Renal cortex interstitium (tissue), 11 donors: Measurements from ENCODE around the gene TEX48. TPM values are rescaled to one million over a fixed set of nuclear protein-coding genes. Genes with fewer than 3 reads are reported as not detected.

ENCODE experiments used
- DNase-seq, 11 donors: peaks; one replicate each; pipeline ENCODE4 v3.0.0-alpha.2; 2013; ENCODE audit warnings: low read depth in 9 of 11, low spot score in 4 of 11; ENCODE audit errors: extremely low read depth in 1 of 11
- polyA plus RNA-seq, 3 donors: library from polyadenylated mRNA; unstranded; fragments of 120-200 nt; gene quantifications; one replicate each; pipeline ENCODE4 v1.2.1, GENCODE V29; 2013; ENCODE audit not compliant: insufficient read length in 3 of 3

Gene TEX48
- polyA plus RNA-seq, 3 donors = not detected

- no peak for DNase-seq
Observed at GRCh38 chr9:114674798-114675540, 7.0 kb downstream of the TEX48 start.

DNA sequence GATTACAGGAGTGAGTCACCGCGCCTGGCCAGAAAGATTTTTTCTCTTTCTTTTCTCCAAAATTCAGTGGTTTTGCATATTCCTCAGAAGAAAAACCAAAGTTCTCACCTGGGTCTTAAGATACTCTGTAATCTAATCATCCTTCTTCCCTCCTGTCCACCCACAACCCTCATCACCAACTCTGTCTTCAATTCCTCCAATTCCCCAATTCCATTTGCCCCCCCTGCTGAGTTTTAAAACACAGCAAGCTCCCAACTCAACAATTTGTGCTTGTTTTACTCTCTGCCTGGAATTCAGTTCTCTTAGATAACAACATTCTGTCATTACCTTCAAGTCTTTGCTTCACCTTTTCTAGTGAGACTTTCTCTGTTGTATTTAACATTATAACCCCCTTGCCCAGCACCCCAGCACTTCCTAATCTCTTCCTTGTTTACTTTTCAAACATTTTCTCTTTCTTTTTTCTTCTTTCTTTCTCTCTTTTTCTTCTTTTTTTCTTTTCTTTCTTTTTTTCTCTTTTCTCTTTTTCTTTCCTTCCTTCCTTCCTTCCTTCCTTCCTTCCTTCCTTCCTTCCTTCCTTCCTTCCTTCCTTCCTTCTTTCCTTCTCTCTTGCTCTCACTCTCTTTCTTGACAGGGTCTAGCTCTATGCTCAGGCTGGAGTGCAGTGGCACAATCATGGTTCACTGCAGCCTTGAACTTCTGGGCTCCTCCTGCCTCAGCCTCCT is 7.8 kb downstream of the TEX48 start:
- DNase-seq = no peak

DNA sequence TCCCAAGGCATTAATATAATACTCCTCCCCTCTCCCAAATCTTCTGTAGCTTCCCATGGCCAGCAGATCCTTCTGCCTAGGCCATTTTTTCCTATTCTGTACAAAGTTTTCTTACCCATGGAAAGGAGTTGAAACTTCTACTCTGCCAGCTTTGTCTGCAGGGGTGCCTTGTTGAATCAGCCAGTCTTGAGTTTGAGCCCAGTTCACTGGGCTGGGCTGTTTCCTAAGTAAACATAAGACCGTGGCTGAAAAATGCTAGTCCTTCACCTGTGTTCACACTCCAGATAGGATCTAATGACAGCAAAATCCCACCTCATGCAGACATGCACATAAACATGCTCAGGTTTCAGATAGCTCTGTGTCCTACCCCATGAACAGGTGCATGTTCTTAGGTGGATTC is 10.4 kb downstream of the TEX48 start:
- DNase-seq = no peak

DNA sequence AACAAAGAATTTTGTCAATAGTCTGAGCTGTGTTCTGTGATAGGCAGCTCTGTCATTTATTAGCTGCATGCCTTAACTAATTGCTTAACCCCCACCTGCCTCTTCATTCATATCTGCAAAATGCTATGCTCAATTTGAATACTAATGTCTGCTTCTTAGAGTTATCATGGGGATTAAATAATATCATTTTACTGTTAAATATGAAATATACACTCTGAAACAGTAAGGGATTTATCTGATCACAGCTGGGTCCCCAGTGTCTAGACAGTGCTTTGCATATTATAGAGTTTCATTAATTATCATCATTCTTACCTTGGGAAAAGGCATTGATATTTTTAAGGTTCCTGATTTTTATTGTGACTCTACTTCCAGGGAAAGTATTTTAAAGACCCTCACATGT is 12.0 kb downstream of the TEX48 start:
- DNase-seq = no peak

GRCh38 chr9:114668146-114668545 is 13.8 kb downstream of the TEX48 start:
- no peak for DNase-seq

GRCh38 chr9:114666851-114667250 is 15.1 kb downstream of the TEX48 start:
- DNase-seq = no peak

- no peak for DNase-seq
Observed at GRCh38 chr9:114666401-114666800, 15.6 kb downstream of the TEX48 start.

- DNase-seq = no peak
Observed at GRCh38 chr9:114664181-114664580, 17.8 kb downstream of the TEX48 start.

DNA sequence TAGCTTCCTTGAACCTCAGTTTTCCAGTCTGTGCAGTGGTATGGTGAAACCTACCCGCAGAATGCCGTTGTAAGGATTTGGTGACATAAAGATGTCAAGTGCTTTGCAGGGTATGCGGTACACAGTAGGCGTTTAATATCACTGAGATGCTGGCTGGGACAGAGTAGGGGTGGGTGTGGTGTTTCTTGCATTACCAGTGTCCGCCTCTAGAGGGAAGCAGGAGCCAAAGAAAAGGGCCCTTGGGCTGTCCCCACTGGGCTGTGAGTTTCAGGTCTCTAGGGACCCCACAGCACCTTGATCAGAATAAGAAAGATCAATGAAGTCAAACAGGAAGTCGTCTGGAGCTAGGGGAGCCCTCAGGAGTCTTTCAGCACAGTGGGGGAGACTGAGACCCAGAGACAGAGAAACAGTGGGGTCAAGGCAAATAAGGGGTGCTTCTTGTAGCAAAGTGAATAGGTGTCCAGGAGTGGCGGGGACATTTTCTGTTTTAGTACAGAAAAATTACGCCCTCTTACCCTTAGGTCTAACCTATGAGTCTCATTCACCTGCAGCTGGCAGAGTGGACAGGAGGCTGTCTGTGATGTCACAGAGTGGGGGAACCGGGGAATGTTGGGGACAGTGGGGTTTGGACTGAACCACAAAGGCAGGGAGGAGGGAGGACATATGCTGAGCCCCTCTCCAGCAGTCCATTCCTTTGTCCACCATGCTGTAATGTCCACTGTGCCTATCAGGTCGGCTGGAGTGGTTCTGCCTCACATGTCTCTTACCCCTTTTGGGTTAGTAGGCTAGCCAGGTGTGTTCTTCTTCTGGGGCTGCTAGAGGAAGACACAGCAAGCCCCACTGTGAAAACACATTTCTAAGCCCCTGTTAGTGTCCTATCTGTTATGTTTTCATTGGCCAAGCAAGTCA is 19.7 kb downstream of the TEX48 start:
- DNase-seq = peak in 4 of 11 donors; percentile 4 to 26 (median 16)

DNA sequence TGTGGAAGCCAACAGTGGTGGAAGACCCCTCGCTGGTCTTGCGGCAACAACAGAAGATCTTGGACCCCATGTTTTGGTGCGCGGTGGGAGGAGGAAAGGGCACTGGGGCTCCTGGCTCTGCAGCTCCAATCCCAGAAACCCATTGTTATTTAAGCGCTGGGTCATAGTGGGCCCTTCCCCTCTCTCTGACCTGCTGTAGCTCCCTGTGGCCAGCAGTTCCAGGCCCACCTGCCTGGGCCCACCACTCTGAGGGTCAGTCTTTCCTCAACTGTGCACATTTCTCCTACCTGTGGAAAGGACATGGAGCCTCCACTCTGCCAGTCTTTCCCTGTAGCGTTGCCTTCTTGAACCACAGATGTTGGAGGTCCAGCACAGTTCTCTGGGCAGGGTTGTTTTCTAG is 24.3 kb downstream of the TEX48 start, which contains the start of gene TEX53:
Gene TEX53, minus strand, starts transcription at position 101 of the 400 bp plus-strand sequence. Its CDS starts 31 bp downstream, at position 70.
- no peak for DNase-seq

DNA sequence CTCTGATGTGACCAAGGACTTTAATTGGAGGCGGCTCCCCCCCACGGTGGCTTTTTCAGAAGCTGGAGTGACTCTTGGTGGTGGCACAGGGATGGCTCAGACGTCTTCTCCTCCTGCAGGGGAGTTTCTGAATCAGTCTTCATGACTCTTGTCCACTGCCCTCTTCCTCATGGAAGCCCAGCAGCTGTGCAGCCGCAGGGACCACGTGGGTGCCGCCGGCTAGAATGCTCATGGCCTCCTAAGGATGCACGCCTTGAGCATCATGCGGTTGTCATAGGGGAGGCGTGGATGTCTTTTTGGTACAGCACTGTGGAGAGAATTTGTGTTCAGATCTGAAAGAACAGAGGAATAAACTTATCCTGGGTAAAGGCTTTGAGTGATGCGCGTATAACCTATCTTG is 25.7 kb downstream of the TEX48 start:
- DNase-seq = no peak

- DNase-seq = no peak
Observed at GRCh38 chr9:114655689-114656088, 26.3 kb downstream of the TEX48 start.

- DNase-seq = peak; percentile 29 to 68 (median 56)
Observed at GRCh38 chr9:114653556-114654159, 28.3 kb downstream of the TEX48 start.

- no peak for DNase-seq
Observed at GRCh38 chr9:114652776-114653555, 29.0 kb downstream of the TEX48 start.

- DNase-seq = no peak
Observed at GRCh38 chr9:114643896-114644295, 38.1 kb downstream of the TEX48 start.

GRCh38 chr9:114643001-114643400 is 39.0 kb downstream of the TEX48 start:
- no peak for DNase-seq

DNA sequence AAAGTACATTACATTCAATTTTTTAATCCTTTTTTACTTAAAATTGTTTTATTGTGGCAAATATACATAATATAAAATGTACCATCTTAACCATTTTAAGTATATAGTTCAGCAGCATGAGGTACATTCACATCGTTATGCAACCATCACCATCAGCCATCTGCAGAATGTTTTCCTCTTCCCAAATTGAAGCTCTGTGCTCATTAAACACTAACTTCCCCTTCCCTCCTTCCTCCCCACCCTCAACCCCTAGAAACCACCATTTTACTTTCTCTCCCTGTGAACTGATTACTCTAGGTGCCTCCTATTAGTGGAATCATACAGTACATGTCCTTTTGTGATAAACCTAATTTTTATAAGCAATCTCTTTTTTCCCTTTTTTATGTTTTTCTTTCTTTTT is 40.0 kb downstream of the TEX48 start:
- DNase-seq = no peak

- no peak for DNase-seq
Observed at GRCh38 chr9:114638404-114638803, 43.6 kb downstream of the TEX48 start.
